H1 (cell line): ENCODE data around the gene MYLK3. TPM values are rescaled to one million over a fixed set of nuclear protein-coding genes. Genes with fewer than 3 reads are reported as not detected.
A peak's percentile ranks its signal among the peaks of the same experiment; 100 is the strongest.

Experiments
- BACH1 ChIP-seq: IDR thresholded peaks from 2 replicates; pipeline ENCODE4 v1.6.1; 2012; ENCODE audit warnings: low read length, improper control_type of control experiment
- BCL11A ChIP-seq, 2 experiments: IDR thresholded peaks; one replicate each; pipeline ENCODE4 v1.6.1; 2011; ENCODE audit warnings: low read depth in 2 of 2, low read length in 2 of 2, mild to moderate bottlenecking in 2 of 2
- CBX5 ChIP-seq: fragments of 300-800, 300-1000 bp; sonication (generic); IDR thresholded peaks from 2 replicates; pipeline ENCODE4 v1.7.1; 2016; ENCODE audit warnings: antibody characterized with exemption, low read length, low read depth
- CBX8 ChIP-seq: fragments of 300-800, 300-1000 bp; sonication (generic); IDR thresholded peaks from 2 replicates; pipeline ENCODE4 v1.7.1; 2016; ENCODE audit warnings: low read depth, low read length, borderline replicate concordance
- CHD2 ChIP-seq: IDR thresholded peaks from 2 replicates; pipeline ENCODE4 v1.6.1; 2012; ENCODE audit warnings: low read length, improper control_type of control experiment
- E2F6 ChIP-seq: IDR thresholded peaks from 2 replicates; pipeline ENCODE4 v1.6.1; 2012; ENCODE audit warnings: inconsistent platforms
- EGR1 ChIP-seq: IDR thresholded peaks from 2 replicates; pipeline ENCODE4 v1.6.1; 2011; ENCODE audit warnings: low read depth, low read length, borderline replicate concordance
- GABPA ChIP-seq: IDR thresholded peaks from 2 replicates; pipeline ENCODE4 v1.6.1; 2011; ENCODE audit warnings: mild to moderate bottlenecking, low read length, moderate library complexity, borderline replicate concordance; ENCODE audit not compliant: insufficient read depth
- GTF2F1 ChIP-seq: IDR thresholded peaks from 2 replicates; pipeline ENCODE4 v1.6.1; 2012; ENCODE audit warnings: low read depth, low read length, improper control_type of control experiment, borderline replicate concordance
- MAFK ChIP-seq: IDR thresholded peaks from 2 replicates; pipeline ENCODE4 v1.6.1; 2012; ENCODE audit warnings: low read depth, mild to moderate bottlenecking, improper control_type of control experiment, low read length
- NANOG ChIP-seq: IDR thresholded peaks from 2 replicates; pipeline ENCODE4 v1.6.1; 2011; ENCODE audit warnings: low read length, low read depth, mild to moderate bottlenecking, inconsistent platforms; ENCODE audit not compliant: insufficient read depth, poor library complexity, severe bottlenecking
- NRF1 ChIP-seq: IDR thresholded peaks from 2 replicates; pipeline ENCODE4 v1.6.1; 2011; ENCODE audit warnings: mild to moderate bottlenecking, low read depth, low read length, improper control_type of control experiment
- PHF8 ChIP-seq: fragments of 200-600 bp; sonication (generic); conservative IDR thresholded peaks from 2 replicates; pipeline ENCODE4 v1.7.1; 2012; ENCODE audit warnings: low read depth, mild to moderate bottlenecking, inconsistent platforms, low read length, moderate library complexity
- POU5F1 ChIP-seq: IDR thresholded peaks from 2 replicates; pipeline ENCODE4 v1.6.1; 2011; ENCODE audit warnings: low read depth, mild to moderate bottlenecking, low read length, moderate library complexity
- RAD21 ChIP-seq, 2 experiments: IDR thresholded peaks in 1 of 2; conservative IDR thresholded peaks in 1 of 2; 2 replicates each; pipeline ENCODE4 v1.6.1; 2011; ENCODE audit warnings: low read depth in 2 of 2, low read length in 2 of 2, improper control_type of control experiment in 1 of 2, inconsistent platforms in 1 of 2, mild to moderate bottlenecking in 1 of 2, moderate library complexity in 1 of 2
- RBBP5 ChIP-seq: IDR thresholded peaks from 2 replicates; pipeline ENCODE4 v1.7.1; 2012; ENCODE audit warnings: low read depth, mild to moderate bottlenecking, inconsistent platforms, low read length, moderate library complexity, borderline replicate concordance
- RXRA ChIP-seq: IDR thresholded peaks from 2 replicates; pipeline ENCODE4 v1.6.1; 2011; ENCODE audit warnings: low read depth, mild to moderate bottlenecking, low read length, moderate library complexity; ENCODE audit not compliant: insufficient read depth
- SAP30 ChIP-seq: fragments of 300-600 bp; sonication (generic); IDR thresholded peaks from 2 replicates; pipeline ENCODE4 v1.7.1; 2012; ENCODE audit warnings: low read length, moderate library complexity, mild to moderate bottlenecking, inconsistent platforms; ENCODE audit not compliant: insufficient read depth, insufficient replicate concordance
- SIN3A ChIP-seq, 2 experiments: IDR thresholded peaks in 1 of 2; conservative IDR thresholded peaks in 1 of 2; 2 replicates each; pipeline ENCODE4 v1.6.1; 2011 to 2012; ENCODE audit warnings: low read length in 2 of 2, improper control_type of control experiment in 1 of 2, low read depth in 1 of 2, mild to moderate bottlenecking in 1 of 2
- SP1 ChIP-seq: IDR thresholded peaks from 2 replicates; pipeline ENCODE4 v1.6.1; 2011; ENCODE audit warnings: low read depth, low read length
- TAF7 ChIP-seq: optimal IDR thresholded peaks from 2 replicates; pipeline ENCODE3; 2011; ENCODE audit warnings: low read depth, mild to moderate bottlenecking, inconsistent platforms, low read length, moderate library complexity, borderline replicate concordance
- TBP ChIP-seq: IDR thresholded peaks from 2 replicates; pipeline ENCODE4 v1.6.1; 2011; ENCODE audit warnings: low read depth, low read length, improper control_type of control experiment
- polyA plus RNA-seq, 7 experiments: library from polyadenylated mRNA; depleted of rRNA in 3 of 7; stranded (reverse) in 5 of 7; unstranded in 2 of 7; fragments of >200 nt in 5 of 7; fragments of 200-250 nt in 2 of 7; gene quantifications; 1 replicate in 5 of 7; 2 replicates in 1 of 7; 4 replicates in 1 of 7; pipeline versions ENCODE4 v1.2.1 to v1.2.3, GENCODE V29; 2011 to 2013; ENCODE audit warnings: missing spikeins in 2 of 7, mixed read lengths in 2 of 7
- total RNA-seq: library from RNA; stranded (reverse); fragmentation: NEBNext Ultra II Directional; extraction: Animal tissue kit (Norgen Biotek cat#: 25700); gene quantifications from 2 replicates; pipeline ENCODE4 v1.2.1, GENCODE V29; 2021

MYLK3 gene
- total and polyA plus RNA-seq, 2 of the 8 experiments (the other 6 are each of a cell fraction or from before 2014, with no cell fraction given): 0.14 to 0.35 TPM

- TF ChIP-seq BACH1 (no peak), TAF7 (peak; percentile 96), POU5F1 (no peak), RBBP5 (0 out of 2 replicates have a peak, but pooled peaks have one; percentile 47), PHF8 (peak; percentile 98), GTF2F1 (peak; percentile 47; the same call in 1 of the 2 replicates), SIN3A (conservative IDR thresholded peaks at IDR 0.05 in 1 of 2, IDR thresholded peaks at IDR 0.05 in 1 of 2; ENCODE audit: low read depth in 1 of 2, low read length in 2 of 2) (no peak; a peak in 1 of 4 replicates), SP1 (peak; percentile 90), CBX8 (no peak), BCL11A (IDR thresholded peaks at IDR 0.05; ENCODE audit: low read depth in 2 of 2, low read length in 2 of 2) (no peak), RAD21 (IDR thresholded peaks at IDR 0.05 in 1 of 2, conservative IDR thresholded peaks at IDR 0.05 in 1 of 2; ENCODE audit: low read depth in 2 of 2, low read length in 2 of 2) (peak in 1 of 2 experiments; percentile 51; a peak in 3 of 4 replicates), TBP (peak; percentile 90), CHD2 (peak; percentile 70; the same call in 1 of the 2 replicates), CBX5 (no peak), E2F6 (peak; percentile 10; the same call in 1 of the 2 replicates), NANOG (no peak), MAFK (no peak), NRF1 (peak; percentile 74), GABPA (no peak), SAP30 (no peak), EGR1 (no peak), RXRA (no peak)
These were observed 58.5 kb downstream of the MYLK3 start, which contains the start of gene ORC6 (continued) for GRCh38 chr16:46689365-46690280.
